GM18498 (cell line): ENCODE measurements around the gene SLC24A1.
"Not testable (repeated sequence)": the region's sequence is repeated elsewhere in the genome, so short reads cannot be mapped to it uniquely, and the experiment has no call there.

Experiments used
- ATAC-seq: cut with Tn5 transposase; IDR thresholded peaks from one replicate; pipeline ENCODE4 v1.9.1; 2021; ENCODE audit warnings: mild to moderate bottlenecking, moderate library complexity; ENCODE audit not compliant: unreplicated experiment

SLC24A1 gene

GRCh38 chr15:65615887-65616286, 5.9 kb upstream of the SLC24A1 start:
- not testable (repeated sequence) for ATAC-seq

GRCh38 chr15:65618560-65619109, 3.1 kb upstream of the SLC24A1 start:
- ATAC-seq = no peak

GRCh38 chr15:65619626-65620290, 2.0 kb upstream of the SLC24A1 start:
- no peak for ATAC-seq

DNA sequence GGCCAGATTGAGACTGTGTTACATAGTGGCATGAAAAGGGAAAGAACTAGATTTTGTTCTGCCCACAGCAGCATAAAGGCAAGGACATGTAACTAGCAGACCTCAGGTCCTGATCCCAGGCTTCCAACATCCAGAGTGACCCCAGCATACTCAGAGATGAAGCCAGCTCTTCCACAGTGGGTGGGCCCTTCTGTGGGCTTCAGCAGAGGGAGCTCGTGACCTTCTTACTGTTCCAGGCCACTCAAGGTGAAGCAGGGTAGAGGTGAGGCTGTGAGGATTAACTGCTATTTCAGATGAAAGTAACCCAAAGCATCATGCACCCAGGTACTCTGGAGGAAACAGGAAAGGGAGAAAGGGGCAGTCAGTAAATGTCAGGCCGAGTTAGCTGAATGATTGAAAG, 905 bp upstream of the SLC24A1 start:
- ATAC-seq = no peak

- ATAC-seq = no peak
These were observed 1.4 kb downstream of the SLC24A1 start for GRCh38 chr15:65623103-65623502.

- no peak for ATAC-seq
These were observed 5.1 kb downstream of the SLC24A1 start for GRCh38 chr15:65626856-65627255.

GRCh38 chr15:65629548-65629947, 7.8 kb downstream of the SLC24A1 start:
- ATAC-seq = no peak

DNA sequence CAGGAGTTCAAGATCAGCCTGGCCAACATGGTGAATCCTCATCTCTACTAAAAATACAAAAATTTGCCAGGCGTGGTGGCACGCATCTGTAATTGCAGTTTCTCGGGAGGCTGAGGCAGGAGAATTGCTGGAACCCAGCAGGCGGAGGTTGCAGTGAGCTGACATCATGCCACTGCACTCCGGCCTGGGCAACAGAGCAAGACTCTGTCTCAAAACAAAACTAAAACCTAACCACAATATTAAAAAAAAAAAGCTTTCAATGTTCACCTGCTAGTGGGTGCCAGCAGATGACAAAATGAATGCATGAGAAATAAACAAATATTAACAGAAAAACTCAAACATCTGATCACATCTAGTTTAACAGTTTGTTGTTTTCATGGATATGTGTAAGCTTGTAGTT, 9.0 kb downstream of the SLC24A1 start:
- peak; percentile 58 for ATAC-seq

DNA sequence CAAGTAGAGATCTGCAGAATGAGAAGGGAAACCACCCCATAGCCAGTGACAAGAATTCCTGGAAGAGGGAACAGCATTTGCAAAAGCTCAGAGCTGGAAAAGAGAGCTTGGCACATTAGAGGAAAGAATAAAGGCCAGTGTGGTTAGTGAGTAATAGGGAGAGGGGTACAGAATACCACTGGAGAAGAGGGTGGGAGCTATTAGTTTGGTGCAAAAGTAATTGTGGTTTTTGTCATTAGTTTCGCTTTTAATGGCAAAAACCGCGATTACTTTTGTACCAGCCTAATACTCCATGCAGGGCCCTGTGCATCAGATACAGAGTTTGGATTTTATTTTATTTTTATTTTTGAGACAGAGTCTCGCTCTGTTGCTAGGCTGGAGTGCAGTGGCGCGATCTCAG, 9.8 kb downstream of the SLC24A1 start:
- peak; percentile 68 for ATAC-seq

GRCh38 chr15:65632780-65633375, 11.1 kb downstream of the SLC24A1 start:
- no peak for ATAC-seq

DNA sequence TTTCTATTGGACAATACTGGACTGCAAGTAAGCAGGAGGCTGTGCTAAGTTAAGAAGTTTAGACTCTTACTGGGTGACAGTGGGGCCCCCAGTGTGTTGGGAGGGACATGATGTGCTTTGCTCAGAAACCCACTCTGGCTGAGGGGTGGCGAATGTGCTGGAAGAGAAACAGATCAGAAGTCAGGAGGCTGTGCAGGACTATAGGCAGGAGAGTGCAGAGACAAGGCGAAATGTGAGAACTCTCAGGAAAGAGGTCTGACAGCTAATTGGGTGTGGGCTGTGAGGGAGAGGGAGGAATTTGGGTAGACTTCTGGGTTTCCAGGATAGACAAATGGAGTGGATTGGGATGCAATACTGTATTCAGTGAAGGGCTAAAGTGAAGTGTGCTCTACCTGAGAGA, 12.0 kb downstream of the SLC24A1 start:
- ATAC-seq = no peak

GRCh38 chr15:65634356-65634755, 12.6 kb downstream of the SLC24A1 start:
- no peak for ATAC-seq

DNA sequence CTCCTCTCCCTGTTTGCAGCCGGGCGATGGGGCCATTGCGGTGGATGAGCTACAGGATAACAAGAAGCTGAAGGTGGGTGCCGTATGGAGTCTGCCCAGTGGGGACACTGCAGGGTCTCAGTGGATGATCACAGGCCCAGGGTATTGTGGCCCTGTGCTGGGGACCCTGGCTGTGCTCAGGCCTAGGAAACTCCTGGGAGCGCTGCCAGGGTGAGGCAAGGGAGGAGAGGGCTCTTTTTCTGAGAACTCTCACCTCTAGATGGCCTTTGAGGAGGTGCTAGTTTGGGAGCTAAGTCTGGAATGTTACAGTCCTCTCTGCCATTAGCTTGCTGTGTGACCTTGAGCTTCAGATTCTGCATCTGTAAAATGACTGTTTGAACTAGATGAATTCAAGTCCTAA, 16.4 kb downstream of the SLC24A1 start:
- ATAC-seq = no peak

GRCh38 chr15:65638681-65639089, 16.9 kb downstream of the SLC24A1 start:
- peak; percentile 44 for ATAC-seq

DNA sequence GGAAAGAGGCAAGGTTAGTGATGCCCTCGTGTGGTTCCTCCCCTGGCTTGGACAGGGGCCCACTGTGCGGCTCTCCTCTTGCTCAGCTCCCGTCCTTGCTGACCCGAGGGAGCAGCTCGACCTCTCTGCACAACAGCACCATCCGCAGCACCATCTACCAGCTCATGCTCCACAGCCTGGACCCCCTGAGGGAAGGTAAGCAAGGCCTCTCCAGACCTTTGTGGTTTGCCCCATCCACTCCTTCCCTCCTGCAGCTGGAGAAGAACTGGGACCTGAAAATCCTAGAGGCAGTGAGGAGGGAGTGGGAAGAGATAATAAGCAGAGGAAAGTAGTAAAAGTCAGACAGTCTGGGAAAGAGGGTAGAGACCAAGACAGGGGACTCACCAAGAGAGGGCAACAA, 17.8 kb downstream of the SLC24A1 start:
- ATAC-seq = no peak

- ATAC-seq = no peak
These were observed 20.2 kb downstream of the SLC24A1 start for GRCh38 chr15:65641768-65642475.

GRCh38 chr15:65642594-65642993, 20.9 kb downstream of the SLC24A1 start:
- ATAC-seq = no peak

DNA sequence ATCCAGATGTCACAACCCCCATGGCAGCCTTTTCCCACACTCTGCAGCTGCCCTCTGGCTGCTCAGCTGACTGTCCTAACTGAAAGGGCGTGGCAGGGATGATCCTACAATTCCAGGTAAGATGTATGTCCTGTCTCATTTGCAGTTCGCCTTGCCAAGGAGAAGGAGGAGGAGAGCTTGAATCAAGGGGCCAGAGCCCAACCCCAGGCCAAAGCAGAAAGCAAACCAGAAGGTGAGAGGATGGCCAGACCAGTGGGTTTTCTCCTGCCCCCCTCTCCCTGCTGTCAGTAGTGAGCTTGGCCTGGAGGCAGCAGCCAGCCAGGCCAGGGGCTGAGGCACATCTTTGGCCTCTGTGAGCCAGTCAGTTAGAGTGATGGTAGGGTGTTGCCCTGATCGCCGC, 22.5 kb downstream of the SLC24A1 start:
- no peak for ATAC-seq

- no peak for ATAC-seq
These were observed 23.7 kb downstream of the SLC24A1 start for GRCh38 chr15:65645392-65645791.

DNA sequence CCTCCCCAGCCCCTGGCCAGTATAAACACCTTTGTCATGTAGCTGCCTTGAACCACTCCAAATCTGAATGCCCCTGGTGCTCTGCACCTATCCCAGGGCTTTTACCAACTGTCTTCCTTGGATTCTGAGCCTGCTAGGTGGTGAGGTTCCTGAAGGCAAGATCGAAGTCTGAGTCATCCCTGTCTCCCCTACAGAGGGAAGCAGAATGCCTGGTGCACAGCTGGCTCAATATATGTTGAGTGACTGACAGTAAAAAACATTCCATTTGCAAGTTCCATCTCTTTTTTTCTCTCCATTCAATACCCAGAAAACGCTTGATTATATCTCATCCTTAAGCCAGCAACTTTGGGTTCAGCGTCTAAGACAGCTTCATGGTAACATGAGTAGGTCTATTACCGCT, 24.7 kb downstream of the SLC24A1 start:
- ATAC-seq = no peak

- ATAC-seq = no peak
These were observed 28.7 kb downstream of the SLC24A1 start for GRCh38 chr15:65650312-65651041.

DNA sequence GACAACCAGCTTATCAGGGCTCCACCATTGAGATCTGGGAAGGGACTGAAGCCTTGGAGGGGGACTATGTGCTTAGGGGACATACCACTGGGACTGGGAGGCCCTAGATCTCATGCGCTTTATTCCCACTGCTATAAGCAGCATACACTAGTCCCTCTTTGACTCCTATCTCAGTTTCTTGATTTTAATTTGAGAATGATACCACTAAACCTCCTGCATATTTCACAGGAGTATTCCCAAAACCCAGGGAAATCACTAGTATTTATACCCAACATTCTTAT, 29.2 kb downstream of the SLC24A1 start:
- no peak for ATAC-seq
